ENCODE data around the gene THBS1. TPM values are rescaled to one million over a fixed set of nuclear protein-coding genes. Genes with fewer than 3 reads are reported as not detected.

Gene THBS1
- polyA plus RNA-seq (2011; rRNA removed), result 3,704 and 6,610 TPM in 2 replicates
- polyA minus RNA-seq (2011; rRNA and poly(A)+ RNA removed), result 19,882 and 20,500 TPM in 2 replicates

DNA sequence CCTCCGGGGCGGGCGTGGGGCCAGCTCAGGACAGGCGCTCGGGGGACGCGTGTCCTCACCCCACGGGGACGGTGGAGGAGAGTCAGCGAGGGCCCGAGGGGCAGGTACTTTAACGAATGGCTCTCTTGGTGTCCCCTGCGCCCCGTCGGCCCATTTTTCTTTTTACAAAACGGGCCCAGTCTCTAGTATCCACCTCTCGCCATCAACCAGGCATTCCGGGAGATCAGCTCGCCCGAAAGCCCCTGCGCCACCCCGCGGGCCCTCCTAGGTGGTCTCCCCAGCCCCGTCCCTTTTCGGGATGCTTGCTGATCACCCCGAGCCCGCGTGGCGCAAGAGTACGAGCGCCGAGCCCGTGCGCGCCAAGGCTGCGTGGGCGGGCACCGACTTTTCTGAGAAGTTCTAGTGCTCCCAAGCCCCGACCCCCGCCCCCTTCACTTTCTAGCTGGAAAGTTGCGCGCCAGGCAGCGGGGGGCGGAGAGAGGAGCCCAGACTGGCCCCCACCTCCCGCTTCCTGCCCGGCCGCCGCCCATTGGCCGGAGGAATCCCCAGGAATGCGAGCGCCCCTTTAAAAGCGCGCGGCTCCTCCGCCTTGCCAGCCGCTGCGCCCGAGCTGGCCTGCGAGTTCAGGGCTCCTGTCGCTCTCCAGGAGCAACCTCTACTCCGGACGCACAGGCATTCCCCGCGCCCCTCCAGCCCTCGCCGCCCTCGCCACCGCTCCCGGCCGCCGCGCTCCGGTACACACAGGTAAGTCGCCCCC lies at the start of gene THBS1:
TSS of gene THBS1 (plus strand) at position 595 of the 757 bp plus-strand sequence. CDS start 779 bp downstream, outside the sequence.
- TF ChIP-seq, protein P1, sequence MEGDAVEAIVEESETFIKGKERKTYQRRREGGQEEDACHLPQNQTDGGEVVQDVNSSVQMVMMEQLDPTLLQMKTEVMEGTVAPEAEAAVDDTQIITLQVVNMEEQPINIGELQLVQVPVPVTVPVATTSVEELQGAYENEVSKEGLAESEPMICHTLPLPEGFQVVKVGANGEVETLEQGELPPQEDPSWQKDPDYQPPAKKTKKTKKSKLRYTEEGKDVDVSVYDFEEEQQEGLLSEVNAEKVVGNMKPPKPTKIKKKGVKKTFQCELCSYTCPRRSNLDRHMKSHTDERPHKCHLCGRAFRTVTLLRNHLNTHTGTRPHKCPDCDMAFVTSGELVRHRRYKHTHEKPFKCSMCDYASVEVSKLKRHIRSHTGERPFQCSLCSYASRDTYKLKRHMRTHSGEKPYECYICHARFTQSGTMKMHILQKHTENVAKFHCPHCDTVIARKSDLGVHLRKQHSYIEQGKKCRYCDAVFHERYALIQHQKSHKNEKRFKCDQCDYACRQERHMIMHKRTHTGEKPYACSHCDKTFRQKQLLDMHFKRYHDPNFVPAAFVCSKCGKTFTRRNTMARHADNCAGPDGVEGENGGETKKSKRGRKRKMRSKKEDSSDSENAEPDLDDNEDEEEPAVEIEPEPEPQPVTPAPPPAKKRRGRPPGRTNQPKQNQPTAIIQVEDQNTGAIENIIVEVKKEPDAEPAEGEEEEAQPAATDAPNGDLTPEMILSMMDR (IDR thresholded peaks at IDR 0.05; ENCODE audit: insufficient read depth, low read depth, low read length), result 0 out of 2 replicates have a peak, but pooled peaks have one; percentile 7
- peak; percentile 80 for DNase-seq (ENCODE audit: low read depth)
- peak within 1 kb of the TSS; percentile 54 for H3K4me3 ChIP-seq (ENCODE audit: low read depth, low read length)
- no peaks in the 10 kb centered on the region for H3K27me3 ChIP-seq (ENCODE audit: control insufficient read depth, insufficient read depth, low read length)
- ChIA-PET POLR2A (interaction anchor here (0.5 to 4.4 kb wide), 40 partner anchors 9 to 585 kb away, joined by 3 to 88 read pairs (median 6); no protein-coding TSS in a partner anchor), CTCF (interaction anchor here (0.5 to 4.1 kb wide), 29 partner anchors 27 to 408 kb away, joined by 3 to 25 read pairs (median 4); no protein-coding TSS in a partner anchor)
- H3K36me3 ChIP-seq (ENCODE audit: control insufficient read depth, insufficient read depth, low read length), result peaks cover 35% of the 10 kb centered on the region

DNA sequence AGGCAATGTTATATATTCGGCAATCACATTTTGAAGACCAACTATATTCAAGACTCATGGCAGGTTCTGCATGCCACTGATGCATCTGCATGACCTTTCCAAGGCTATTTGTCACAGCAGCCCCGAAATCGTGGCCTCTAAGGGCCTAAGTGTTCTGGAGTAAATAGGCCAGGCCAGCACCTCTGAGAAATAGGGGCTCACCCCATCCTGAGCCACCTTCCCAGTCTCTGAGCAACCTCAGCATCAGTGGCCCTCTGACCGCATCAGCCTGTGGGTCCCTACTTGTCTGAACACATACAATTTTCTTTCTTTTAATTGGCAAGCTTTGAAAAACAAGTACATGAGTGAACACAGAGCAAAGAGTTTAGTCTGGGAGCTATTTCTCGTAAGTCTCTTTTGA lies 45.9 kb upstream of the THBS1 start:
- CTCF ChIA-PET, result no interaction called here
- TF ChIP-seq, protein P1 (IDR thresholded peaks at IDR 0.05; ENCODE audit: insufficient read depth, low read depth, low read length), result no peak
- Histone ChIP-seq H3K36me3 (ENCODE audit: control insufficient read depth, insufficient read depth, low read length) (no peaks in the 10 kb centered on the region), H3K27me3 (ENCODE audit: control insufficient read depth, insufficient read depth, low read length) (no peaks in the 10 kb centered on the region), H3K4me3 (ENCODE audit: low read depth, low read length) (no peak overlapping the region)
- no peak for DNase-seq (ENCODE audit: low read depth)
- POLR2A ChIA-PET, result interaction anchor here (0.6 kb wide), 1 partner anchor 108 kb away, joined by 3 read pairs; no protein-coding TSS in a partner anchor

DNA sequence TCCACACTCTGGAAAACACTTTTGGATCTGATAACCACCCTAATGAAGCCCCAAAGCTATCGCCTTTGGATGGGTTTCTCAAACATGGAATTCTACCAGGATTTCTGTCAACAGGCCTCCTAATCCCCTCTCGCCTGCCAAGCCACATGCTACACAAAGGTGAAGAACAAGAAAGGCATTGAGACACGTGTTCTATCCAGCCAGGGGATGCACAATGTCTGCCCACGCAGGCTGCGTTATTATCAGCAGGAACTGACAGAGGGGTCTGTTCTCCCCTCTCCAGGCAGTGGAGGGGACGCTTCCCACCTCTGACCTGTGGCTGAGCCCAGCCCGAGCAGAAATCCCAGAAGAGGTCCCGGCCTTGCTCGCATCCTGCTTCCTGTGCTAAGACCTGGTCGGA lies 45.4 kb upstream of the THBS1 start:
- POLR2A ChIA-PET, result no interaction called here
- CTCF ChIA-PET, result no interaction called here
- TF ChIP-seq, protein P1 (IDR thresholded peaks at IDR 0.05; ENCODE audit: insufficient read depth, low read depth, low read length), result no peak
- Histone ChIP-seq H3K27me3 (ENCODE audit: control insufficient read depth, insufficient read depth, low read length) (no peaks in the 10 kb centered on the region), H3K36me3 (ENCODE audit: control insufficient read depth, insufficient read depth, low read length) (no peaks in the 10 kb centered on the region), H3K4me3 (ENCODE audit: low read depth, low read length) (no peak overlapping the region)
- DNase-seq (ENCODE audit: low read depth), result no peak

DNA sequence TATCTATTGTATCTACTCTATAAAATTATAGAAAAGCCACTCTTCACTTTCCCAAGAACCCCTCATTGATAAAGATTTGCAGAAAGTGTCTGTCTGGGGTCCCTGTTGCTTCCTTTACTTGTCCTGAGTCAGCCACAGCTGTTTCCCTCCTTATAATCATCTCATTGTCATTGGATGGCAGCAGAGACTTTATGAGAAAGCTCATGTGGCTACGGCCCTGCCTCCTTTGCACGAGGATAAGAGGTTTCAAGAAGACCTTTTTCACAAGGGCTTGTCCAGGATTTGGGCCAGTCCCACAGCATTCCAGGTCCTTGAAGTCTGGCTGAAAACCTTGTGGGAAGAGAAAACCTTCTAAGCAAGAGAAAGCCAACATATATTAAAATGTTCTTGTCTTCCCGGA lies 41.9 kb upstream of the THBS1 start:
- DNase-seq (ENCODE audit: low read depth), result no peak
- no peaks in the 10 kb centered on the region for H3K36me3 ChIP-seq (ENCODE audit: control insufficient read depth, insufficient read depth, low read length)
- ChIA-PET CTCF (no interaction called here), POLR2A (no interaction called here)
- TF ChIP-seq, protein P1 (IDR thresholded peaks at IDR 0.05; ENCODE audit: insufficient read depth, low read depth, low read length), result no peak
- H3K4me3 ChIP-seq (ENCODE audit: low read depth, low read length), result no peak overlapping the region
- H3K27me3 ChIP-seq (ENCODE audit: control insufficient read depth, insufficient read depth, low read length), result no peaks in the 10 kb centered on the region

DNA sequence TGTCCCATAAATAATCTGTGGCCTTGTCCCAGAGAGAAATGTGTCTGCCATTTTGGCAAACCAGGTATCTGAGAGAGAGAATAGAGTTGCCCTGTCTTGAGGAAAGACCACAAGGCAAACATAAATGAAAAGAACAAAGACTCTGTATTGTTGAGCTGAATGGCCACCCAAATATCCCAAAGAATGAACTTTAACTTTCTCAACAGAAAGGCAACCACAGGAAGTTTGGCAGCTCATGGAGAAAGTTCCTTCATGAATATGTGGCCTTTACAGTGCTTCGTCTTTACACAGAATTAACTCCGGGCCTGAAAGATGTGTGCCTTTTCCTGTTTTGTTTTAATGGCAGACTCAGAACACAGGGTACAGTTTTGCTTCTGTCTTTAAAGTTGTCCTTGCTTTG lies 41.4 kb upstream of the THBS1 start:
- ChIA-PET POLR2A (no interaction called here), CTCF (no interaction called here)
- H3K4me3 ChIP-seq (ENCODE audit: low read depth, low read length), result no peak overlapping the region
- TF ChIP-seq, protein P1 (IDR thresholded peaks at IDR 0.05; ENCODE audit: insufficient read depth, low read depth, low read length), result no peak
- no peaks in the 10 kb centered on the region for H3K36me3 ChIP-seq (ENCODE audit: control insufficient read depth, insufficient read depth, low read length)
- DNase-seq (ENCODE audit: low read depth), result no peak
- no peaks in the 10 kb centered on the region for H3K27me3 ChIP-seq (ENCODE audit: control insufficient read depth, insufficient read depth, low read length)
